Measurements from ENCODE around the gene VTA1. TPM values are rescaled to one million over a fixed set of nuclear protein-coding genes. Genes with fewer than 3 reads are reported as not detected.

Gene VTA1
- total RNA-seq, 1 experiment from 2014 or later: 71.3 TPM

GRCh38 chr6:142240179-142240578, 93.1 kb downstream of the VTA1 start:
- in situ Hi-C loops (cut with HindIII; ENCODE audit: low pct_unique_long_range_greater_than_20kb, low sequenced_read_pairs): no loop called here
- no peak for DNase-seq (ENCODE audit: low read depth, low spot score)

GRCh38 chr6:142241061-142241460, 94.0 kb downstream of the VTA1 start:
- DNase-seq (ENCODE audit: low read depth, low spot score): no peak
- in situ Hi-C loops (cut with HindIII; ENCODE audit: low pct_unique_long_range_greater_than_20kb, low sequenced_read_pairs): no loop called here

- in situ Hi-C loops (cut with HindIII; ENCODE audit: low pct_unique_long_range_greater_than_20kb, low sequenced_read_pairs): no loop called here
- DNase-seq (ENCODE audit: low read depth, low spot score): no peak
Observed at GRCh38 chr6:142242269-142242668, 95.2 kb downstream of the VTA1 start.

- in situ Hi-C loops (cut with HindIII; ENCODE audit: low pct_unique_long_range_greater_than_20kb, low sequenced_read_pairs): no loop called here
- no peak for DNase-seq (ENCODE audit: low read depth, low spot score)
Observed at GRCh38 chr6:142246960-142247359, 99.9 kb downstream of the VTA1 start.

- in situ Hi-C loops (cut with HindIII; ENCODE audit: low pct_unique_long_range_greater_than_20kb, low sequenced_read_pairs): no loop called here
- no peak for DNase-seq (ENCODE audit: low read depth, low spot score)
Observed at GRCh38 chr6:142249266-142249665, 102.2 kb downstream of the VTA1 start.

- DNase-seq (ENCODE audit: low read depth, low spot score): no peak
- in situ Hi-C loops (cut with HindIII; ENCODE audit: low pct_unique_long_range_greater_than_20kb, low sequenced_read_pairs): no loop called here
Observed at GRCh38 chr6:142251930-142252445, 104.9 kb downstream of the VTA1 start.

GRCh38 chr6:142254513-142254912, 107.5 kb downstream of the VTA1 start:
- in situ Hi-C loops (cut with HindIII; ENCODE audit: low pct_unique_long_range_greater_than_20kb, low sequenced_read_pairs): no loop called here
- DNase-seq (ENCODE audit: low read depth, low spot score): no peak

GRCh38 chr6:142255785-142256184, 108.7 kb downstream of the VTA1 start:
- in situ Hi-C loops (cut with HindIII; ENCODE audit: low pct_unique_long_range_greater_than_20kb, low sequenced_read_pairs): no loop called here
- no peak for DNase-seq (ENCODE audit: low read depth, low spot score)

GRCh38 chr6:142258305-142258704, 111.2 kb downstream of the VTA1 start:
- no peak for DNase-seq (ENCODE audit: low read depth, low spot score)
- in situ Hi-C loops (cut with HindIII; ENCODE audit: low pct_unique_long_range_greater_than_20kb, low sequenced_read_pairs): no loop called here

GRCh38 chr6:142258757-142259156, 111.7 kb downstream of the VTA1 start:
- in situ Hi-C loops (cut with HindIII; ENCODE audit: low pct_unique_long_range_greater_than_20kb, low sequenced_read_pairs): no loop called here

GRCh38 chr6:142260748-142261147, 113.7 kb downstream of the VTA1 start:
- in situ Hi-C loops (cut with HindIII; ENCODE audit: low pct_unique_long_range_greater_than_20kb, low sequenced_read_pairs): no loop called here
- DNase-seq (ENCODE audit: low read depth, low spot score): no peak

More at GRCh38 chr6:142258757-142259156, 111.7 kb downstream of the VTA1 start:
- no peak for DNase-seq (ENCODE audit: low read depth, low spot score)

GRCh38 chr6:142262231-142262630, 115.2 kb downstream of the VTA1 start:
- in situ Hi-C loops (cut with HindIII; ENCODE audit: low pct_unique_long_range_greater_than_20kb, low sequenced_read_pairs): no loop called here
- no peak for DNase-seq (ENCODE audit: low read depth, low spot score)

GRCh38 chr6:142265476-142265875, 118.4 kb downstream of the VTA1 start:
- in situ Hi-C loops (cut with HindIII; ENCODE audit: low pct_unique_long_range_greater_than_20kb, low sequenced_read_pairs): no loop called here

GRCh38 chr6:142266060-142266459, 119.0 kb downstream of the VTA1 start:
- no peak for DNase-seq (ENCODE audit: low read depth, low spot score)
- in situ Hi-C loops (cut with HindIII; ENCODE audit: low pct_unique_long_range_greater_than_20kb, low sequenced_read_pairs): no loop called here

More at GRCh38 chr6:142265476-142265875, 118.4 kb downstream of the VTA1 start:
- DNase-seq (ENCODE audit: low read depth, low spot score): no peak

- DNase-seq (ENCODE audit: low read depth, low spot score): no peak
- in situ Hi-C loops (cut with HindIII; ENCODE audit: low pct_unique_long_range_greater_than_20kb, low sequenced_read_pairs): no loop called here
Observed at GRCh38 chr6:142271476-142271875, 124.4 kb downstream of the VTA1 start.

Other genes starting within 250 kb of the VTA1 start
- not detected in 2 replicates for gene GJE1, start 14.3 kb upstream of the VTA1 start, total RNA-seq (2014; rRNA removed; shearing (Covaris generic))
- gene NMBR, start 141 bp upstream of the VTA1 start, total RNA-seq (2014; rRNA removed; shearing (Covaris generic)): not detected in 2 replicates
- 130 and 134 TPM in 2 replicates for gene ADGRG6, start 154.7 kb downstream of the VTA1 start, total RNA-seq (2014; rRNA removed; shearing (Covaris generic))